ENCODE results near the gene PIK3R2.

The PIK3R2 gene

DNA sequence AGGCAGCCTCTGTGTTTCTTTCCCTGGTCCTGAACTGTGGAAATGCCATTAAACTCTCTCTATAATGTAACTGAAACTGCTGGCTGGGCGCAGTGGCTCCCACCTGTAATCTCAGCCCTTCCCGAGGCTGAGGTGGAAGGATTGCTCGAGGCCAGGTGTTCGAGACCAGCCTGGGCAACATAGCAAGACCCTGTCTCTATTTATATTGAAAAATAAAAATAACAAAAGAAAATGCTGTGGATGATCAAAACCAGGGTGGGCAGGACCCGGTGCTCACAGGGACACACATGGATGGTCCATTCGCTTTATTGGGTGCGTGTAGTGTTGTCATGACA is 43.5 kb downstream of the PIK3R2 start:
- H3K79me2 ChIP-seq (ENCODE audit: insufficient read depth, low read length) = no peaks in the 10 kb centered on the region
- no peaks in the 10 kb centered on the region for H3K27me3 ChIP-seq (ENCODE audit: insufficient read depth, low read length)
- TF ChIP-seq EZH2 (IDR thresholded peaks at IDR 0.05; ENCODE audit: borderline replicate concordance, low read length) = no peak
- TF ChIP-seq, protein P1, sequence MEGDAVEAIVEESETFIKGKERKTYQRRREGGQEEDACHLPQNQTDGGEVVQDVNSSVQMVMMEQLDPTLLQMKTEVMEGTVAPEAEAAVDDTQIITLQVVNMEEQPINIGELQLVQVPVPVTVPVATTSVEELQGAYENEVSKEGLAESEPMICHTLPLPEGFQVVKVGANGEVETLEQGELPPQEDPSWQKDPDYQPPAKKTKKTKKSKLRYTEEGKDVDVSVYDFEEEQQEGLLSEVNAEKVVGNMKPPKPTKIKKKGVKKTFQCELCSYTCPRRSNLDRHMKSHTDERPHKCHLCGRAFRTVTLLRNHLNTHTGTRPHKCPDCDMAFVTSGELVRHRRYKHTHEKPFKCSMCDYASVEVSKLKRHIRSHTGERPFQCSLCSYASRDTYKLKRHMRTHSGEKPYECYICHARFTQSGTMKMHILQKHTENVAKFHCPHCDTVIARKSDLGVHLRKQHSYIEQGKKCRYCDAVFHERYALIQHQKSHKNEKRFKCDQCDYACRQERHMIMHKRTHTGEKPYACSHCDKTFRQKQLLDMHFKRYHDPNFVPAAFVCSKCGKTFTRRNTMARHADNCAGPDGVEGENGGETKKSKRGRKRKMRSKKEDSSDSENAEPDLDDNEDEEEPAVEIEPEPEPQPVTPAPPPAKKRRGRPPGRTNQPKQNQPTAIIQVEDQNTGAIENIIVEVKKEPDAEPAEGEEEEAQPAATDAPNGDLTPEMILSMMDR (IDR thresholded peaks at IDR 0.05; ENCODE audit: low read length) = no peak
- peak overlapping the region; percentile 80 for H3K27ac ChIP-seq (ENCODE audit: low read depth, low read length, poor library complexity, severe bottlenecking)
- no peak overlapping the region for H3K4me3 ChIP-seq (ENCODE audit: low read depth, low read length, poor library complexity, severe bottlenecking)
- no peaks in the 10 kb centered on the region for H4K20me1 ChIP-seq (ENCODE audit: insufficient read depth, low read length)
- no peaks in the 10 kb centered on the region for H3K9me3 ChIP-seq (ENCODE audit: low read length)
- H2AFZ ChIP-seq (ENCODE audit: low read length) = no peak overlapping the region
- H3K9me2 ChIP-seq (ENCODE audit: low read depth, low read length) = no peaks in the 10 kb centered on the region
- H3K9ac ChIP-seq (ENCODE audit: low read length) = no peak overlapping the region
- H3F3A ChIP-seq (ENCODE audit: insufficient read depth, low read length) = peaks cover 7% of the 10 kb centered on the region; the same call in 1 of the 2 replicates
- H3K4me2 ChIP-seq (ENCODE audit: low read length) = no peak overlapping the region
- peaks cover 51% of the 10 kb centered on the region for H3K36me3 ChIP-seq (ENCODE audit: insufficient read depth, low read length)
- H3K4me1 ChIP-seq (ENCODE audit: insufficient read depth, low read length, severe bottlenecking) = peaks cover 34% of the 10 kb centered on the region

DNA sequence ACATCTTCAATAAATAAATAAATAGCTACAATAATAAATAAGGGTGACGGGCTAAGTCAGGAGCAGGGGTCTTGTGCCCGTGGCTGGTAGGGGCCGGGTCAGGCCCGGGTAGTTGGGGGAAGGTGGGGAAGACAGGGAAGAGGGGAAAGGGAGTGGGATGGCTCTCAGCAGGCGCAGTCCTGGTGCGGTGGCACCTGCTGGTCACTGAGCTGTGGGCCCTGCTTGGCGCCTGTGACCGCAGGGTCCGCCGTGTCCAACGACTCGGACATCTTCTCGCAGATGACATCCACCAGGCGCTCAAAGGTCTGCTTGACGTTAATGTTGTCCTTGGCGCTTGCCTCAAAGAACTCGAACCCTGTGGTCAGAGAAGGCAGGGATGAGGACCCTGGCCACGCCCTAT is 44.3 kb downstream of the PIK3R2 start:
- peaks cover 59% of the 10 kb centered on the region for H3K36me3 ChIP-seq (ENCODE audit: insufficient read depth, low read length)

DNA sequence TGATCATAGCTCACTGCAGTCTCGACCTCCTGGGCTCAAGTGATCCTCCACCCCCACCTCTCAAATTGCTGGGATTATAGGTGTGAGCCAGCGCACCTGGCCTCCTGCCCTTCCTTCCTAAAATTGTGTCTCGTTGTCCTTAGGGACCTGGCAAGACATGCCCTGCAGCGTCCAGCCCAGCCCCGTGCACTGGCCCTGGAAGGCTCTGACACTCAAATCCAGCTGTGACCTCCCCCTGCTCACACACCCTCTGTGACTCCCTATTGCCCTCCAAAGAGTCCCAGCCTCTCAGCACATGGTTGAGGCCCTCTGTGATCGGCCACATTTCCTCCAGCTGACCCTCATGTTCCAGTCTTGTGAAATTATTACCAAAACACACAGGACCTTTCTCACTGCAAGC is 45.0 kb downstream of the PIK3R2 start:
- Histone ChIP-seq H3K4me1 (ENCODE audit: insufficient read depth, low read length, severe bottlenecking) (peaks cover 33% of the 10 kb centered on the region), H3K36me3 (ENCODE audit: insufficient read depth, low read length) (peaks cover 62% of the 10 kb centered on the region)

More for the DNA sequence above, 44.3 kb downstream of the PIK3R2 start:
- Histone ChIP-seq H3K4me1 (ENCODE audit: insufficient read depth, low read length, severe bottlenecking) (peaks cover 28% of the 10 kb centered on the region), H3K9me2 (ENCODE audit: low read depth, low read length) (no peaks in the 10 kb centered on the region), H3K9ac (ENCODE audit: low read length) (no peak overlapping the region), H3K27me3 (ENCODE audit: insufficient read depth, low read length) (no peaks in the 10 kb centered on the region), H3K4me3 (ENCODE audit: low read depth, low read length, poor library complexity, severe bottlenecking) (no peak overlapping the region), H4K20me1 (ENCODE audit: insufficient read depth, low read length) (no peaks in the 10 kb centered on the region), H3K4me2 (ENCODE audit: low read length) (no peak overlapping the region), H3K27ac (ENCODE audit: low read depth, low read length, poor library complexity, severe bottlenecking) (no peak overlapping the region), H3F3A (ENCODE audit: insufficient read depth, low read length) (no peaks in the 10 kb centered on the region; the same call in 1 of the 2 replicates), H2AFZ (ENCODE audit: low read length) (no peak overlapping the region), H3K79me2 (ENCODE audit: insufficient read depth, low read length) (no peaks in the 10 kb centered on the region), H3K9me3 (ENCODE audit: low read length) (no peaks in the 10 kb centered on the region)
- TF ChIP-seq, protein P1 (IDR thresholded peaks at IDR 0.05; ENCODE audit: low read length) = no peak
- no peak for TF ChIP-seq EZH2 (IDR thresholded peaks at IDR 0.05; ENCODE audit: borderline replicate concordance, low read length)

More for the DNA sequence above, 45.0 kb downstream of the PIK3R2 start:
- Histone ChIP-seq H3K27me3 (ENCODE audit: insufficient read depth, low read length) (no peaks in the 10 kb centered on the region), H3K27ac (ENCODE audit: low read depth, low read length, poor library complexity, severe bottlenecking) (no peak overlapping the region), H3K4me3 (ENCODE audit: low read depth, low read length, poor library complexity, severe bottlenecking) (no peak overlapping the region), H3F3A (ENCODE audit: insufficient read depth, low read length) (no peaks in the 10 kb centered on the region; the same call in 1 of the 2 replicates), H3K9me2 (ENCODE audit: low read depth, low read length) (no peaks in the 10 kb centered on the region), H3K9ac (ENCODE audit: low read length) (no peak overlapping the region), H3K4me2 (ENCODE audit: low read length) (no peak overlapping the region), H3K9me3 (ENCODE audit: low read length) (no peaks in the 10 kb centered on the region), H2AFZ (ENCODE audit: low read length) (no peak overlapping the region), H4K20me1 (ENCODE audit: insufficient read depth, low read length) (no peaks in the 10 kb centered on the region), H3K79me2 (ENCODE audit: insufficient read depth, low read length) (no peaks in the 10 kb centered on the region)
- no peak for TF ChIP-seq EZH2 (IDR thresholded peaks at IDR 0.05; ENCODE audit: borderline replicate concordance, low read length)
- TF ChIP-seq, protein P1 (IDR thresholded peaks at IDR 0.05; ENCODE audit: low read length) = no peak

Measured in OCI-LY1 (cell line).